ENCODE data around the gene LGALS3.

- TF ChIP-seq MAX (IDR thresholded peaks at IDR 0.05) (no peak), CTCF (IDR thresholded peaks at IDR 0.05; ENCODE audit: low read depth, low read length, missing input control) (no peak), TAF1 (conservative IDR thresholded peaks at IDR 0.05) (no peak), ATF3 (IDR thresholded peaks at IDR 0.05) (no peak), YY1 (IDR thresholded peaks at IDR 0.05) (no peak), REST (IDR thresholded peaks at IDR 0.05) (no peak), JUND (IDR thresholded peaks at IDR 0.05) (no peak), FOXA1 (IDR thresholded peaks at IDR 0.05) (no peak), ZBTB33 (IDR thresholded peaks at IDR 0.05) (no peak)
Measured at GRCh38 chr14:55129086-55129427, at the start of gene LGALS3.
